Activated gamma-delta T cell (primary cell): ENCODE data around the gene ISM2.
"Not testable (repeated sequence)": the region's sequence is repeated elsewhere in the genome, so short reads cannot be mapped to it uniquely, and the experiment has no call there.

ENCODE experiments used
- DNase-seq: peaks from one replicate; lab custom pipeline; 2025; lab: John Stamatoyannopoulos, UW
- total RNA-seq, 2 donors: gene quantifications; one replicate each; lab custom pipeline; 2026; lab: John Stamatoyannopoulos, UW

ISM2 gene
- 0.05 to 0.09 reads per million in 2 donors for total RNA-seq

- DNase-seq: peak; percentile 28
Observed at GRCh38 chr14:77498120-77498979, at the start of gene ISM2. ISM2 (minus strand) TSS chr14:77498816; CDS start chr14:77498793, 23 bp downstream.

GRCh38 chr14:77547512-77548180 lies 49.0 kb upstream of the ISM2 start:
- DNase-seq: no peak

- not testable (repeated sequence) for DNase-seq
Observed at GRCh38 chr14:77545171-77545570, 46.6 kb upstream of the ISM2 start.

GRCh38 chr14:77544571-77544970 lies 46.0 kb upstream of the ISM2 start:
- DNase-seq: no peak

- DNase-seq: no peak
Observed at GRCh38 chr14:77543637-77544334, 45.2 kb upstream of the ISM2 start.

- no peak for DNase-seq
Observed at GRCh38 chr14:77543240-77543551, 44.6 kb upstream of the ISM2 start.

- no peak for DNase-seq
Observed at GRCh38 chr14:77542421-77543239, 44.0 kb upstream of the ISM2 start.

GRCh38 chr14:77541905-77542304 lies 43.3 kb upstream of the ISM2 start:
- no peak for DNase-seq

- DNase-seq: not testable (repeated sequence)
Observed at GRCh38 chr14:77536951-77537350, 38.3 kb upstream of the ISM2 start.

- DNase-seq: no peak
Observed at GRCh38 chr14:77531071-77531470, 32.5 kb upstream of the ISM2 start.

- no peak for DNase-seq
Observed at GRCh38 chr14:77529963-77530362, 31.3 kb upstream of the ISM2 start.

- no peak for DNase-seq
Observed at GRCh38 chr14:77529213-77529612, 30.6 kb upstream of the ISM2 start.

- not testable (repeated sequence) for DNase-seq
Observed at GRCh38 chr14:77528701-77529100, 30.1 kb upstream of the ISM2 start.

- DNase-seq: no peak
Observed at GRCh38 chr14:77526266-77526665, 27.6 kb upstream of the ISM2 start.

- no peak for DNase-seq
Observed at GRCh38 chr14:77524536-77524935, 25.9 kb upstream of the ISM2 start.

- no peak for DNase-seq
Observed at GRCh38 chr14:77523109-77523508, 24.5 kb upstream of the ISM2 start.

- DNase-seq: no peak
Observed at GRCh38 chr14:77520555-77520954, 21.9 kb upstream of the ISM2 start.

GRCh38 chr14:77516126-77516525 lies 17.5 kb upstream of the ISM2 start:
- no peak for DNase-seq

GRCh38 chr14:77511486-77512162 lies 13.0 kb upstream of the ISM2 start:
- DNase-seq: no peak

- DNase-seq: no peak
Observed at GRCh38 chr14:77509366-77509765, 10.8 kb upstream of the ISM2 start.

- no peak for DNase-seq
Observed at GRCh38 chr14:77508876-77509275, 10.3 kb upstream of the ISM2 start.
